Measurements from ENCODE around the gene EFCAB11.

DNA sequence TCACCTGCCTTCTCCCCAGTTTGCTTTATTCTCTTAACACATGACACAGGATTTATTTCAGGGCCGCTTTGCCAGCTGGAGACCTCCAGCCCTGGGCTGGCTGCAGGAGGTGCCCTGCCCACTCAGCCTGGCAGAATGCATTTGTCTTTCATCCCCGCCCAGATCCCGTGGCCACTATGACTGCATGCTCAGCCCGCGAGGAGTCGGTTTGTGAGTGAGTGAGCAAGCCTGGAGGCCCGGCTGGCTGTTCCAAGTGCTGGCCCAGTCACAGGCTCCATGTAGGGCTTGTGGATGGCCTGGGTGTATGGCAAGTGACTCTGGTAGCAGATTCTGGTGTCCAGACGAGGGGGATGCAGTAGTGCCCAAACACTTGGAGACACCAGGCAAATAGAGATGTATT is 3.3 kb upstream of the EFCAB11 start:
- TF ChIP-seq, protein P1, sequence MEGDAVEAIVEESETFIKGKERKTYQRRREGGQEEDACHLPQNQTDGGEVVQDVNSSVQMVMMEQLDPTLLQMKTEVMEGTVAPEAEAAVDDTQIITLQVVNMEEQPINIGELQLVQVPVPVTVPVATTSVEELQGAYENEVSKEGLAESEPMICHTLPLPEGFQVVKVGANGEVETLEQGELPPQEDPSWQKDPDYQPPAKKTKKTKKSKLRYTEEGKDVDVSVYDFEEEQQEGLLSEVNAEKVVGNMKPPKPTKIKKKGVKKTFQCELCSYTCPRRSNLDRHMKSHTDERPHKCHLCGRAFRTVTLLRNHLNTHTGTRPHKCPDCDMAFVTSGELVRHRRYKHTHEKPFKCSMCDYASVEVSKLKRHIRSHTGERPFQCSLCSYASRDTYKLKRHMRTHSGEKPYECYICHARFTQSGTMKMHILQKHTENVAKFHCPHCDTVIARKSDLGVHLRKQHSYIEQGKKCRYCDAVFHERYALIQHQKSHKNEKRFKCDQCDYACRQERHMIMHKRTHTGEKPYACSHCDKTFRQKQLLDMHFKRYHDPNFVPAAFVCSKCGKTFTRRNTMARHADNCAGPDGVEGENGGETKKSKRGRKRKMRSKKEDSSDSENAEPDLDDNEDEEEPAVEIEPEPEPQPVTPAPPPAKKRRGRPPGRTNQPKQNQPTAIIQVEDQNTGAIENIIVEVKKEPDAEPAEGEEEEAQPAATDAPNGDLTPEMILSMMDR (conservative IDR thresholded peaks at IDR 0.05) = no peak
- no peak for TF ChIP-seq ZFX (IDR thresholded peaks at IDR 0.05)

Data from C4-2B (cell line).